K562 (cell line): ENCODE data around the gene CYLD. TPM values are rescaled to one million over a fixed set of nuclear protein-coding genes. Genes with fewer than 3 reads are reported as not detected.

Source experiments
- BHLHE40 ChIP-seq: IDR thresholded peaks from 2 replicates; pipeline ENCODE4 v1.6.1; 2011; ENCODE audit warnings: low read length, improper control_type of control experiment
- CBFA2T2 ChIP-seq: fragments of 450-650 bp; conservative IDR thresholded peaks from 2 replicates; pipeline ENCODE4 v1.6.1; 2017; ENCODE audit warnings: mild to moderate bottlenecking
- CREB3 ChIP-seq: fragments of 450-650 bp; conservative IDR thresholded peaks from 2 replicates; pipeline ENCODE4 v1.6.1; 2016; ENCODE audit warnings: missing genetic modification characterization, low read depth, mild to moderate bottlenecking, missing compliant biosample characterization, moderate library complexity
- CTBP1 ChIP-seq: fragments of 450-650 bp; IDR thresholded peaks from 2 replicates; pipeline ENCODE4 v1.6.1; 2016; ENCODE audit warnings: borderline replicate concordance
- HOMEZ ChIP-seq: fragments of 250-450 bp; sonication (Bioruptor Pico); IDR thresholded peaks from 2 replicates; pipeline ENCODE4 v1.4.0; 2020; ENCODE audit warnings: mild to moderate bottlenecking, moderate library complexity
- MLLT1 ChIP-seq, 2 experiments: fragments of 450-650 bp; IDR thresholded peaks; 2 replicates each; pipeline ENCODE4 v1.6.1; 2016
- NBN ChIP-seq: fragments of 450-650 bp; IDR thresholded peaks from 2 replicates; pipeline ENCODE4 v1.6.1; 2016; ENCODE audit warnings: low read depth, mild to moderate bottlenecking
- PCBP2 ChIP-seq: fragments of 200-400 bp; formaldehyde crosslinking; IDR thresholded peaks from 2 replicates; pipeline ENCODE4 v1.6.1; 2018; ENCODE audit warnings: low read length, low read depth, mild to moderate bottlenecking, moderate library complexity; ENCODE audit not compliant: poor library complexity, severe bottlenecking
- RAD51 ChIP-seq: fragments of 450-650 bp; IDR thresholded peaks from 2 replicates; pipeline ENCODE4 v1.7.1; 2016; ENCODE audit warnings: low read depth, mild to moderate bottlenecking, borderline replicate concordance
- RCOR1 ChIP-seq, 2 experiments: IDR thresholded peaks; 2 replicates each; pipeline ENCODE4 v1.6.1; 2012; ENCODE audit warnings: low read depth in 2 of 2, low read length in 2 of 2, borderline replicate concordance in 1 of 2, improper control_type of control experiment in 1 of 2
- TOE1 ChIP-seq, 2 experiments: fragments of 450-650 bp in 1 of 2; sonication (generic) in 1 of 2; formaldehyde crosslinking in 1 of 2; IDR thresholded peaks; 2 replicates each; pipeline versions ENCODE4 v1.7.1 to v1.8.0; 2016 to 2022; ENCODE audit warnings: borderline replicate concordance in 2 of 2, mild to moderate bottlenecking in 2 of 2, antibody characterized with exemption in 1 of 2, inconsistent platforms in 1 of 2, low read depth in 1 of 2, missing genetic modification reagents in 1 of 2, moderate library complexity in 1 of 2
- USF2 ChIP-seq: sonication (generic); formaldehyde crosslinking; IDR thresholded peaks from 2 replicates; pipeline ENCODE4 v1.5.0; 2020; ENCODE audit warnings: missing genetic modification reagents
- ZNF584 ChIP-seq: fragments of 200-800 bp; sonication (Bioruptor generic); IDR thresholded peaks from 2 replicates; pipeline ENCODE4 v1.6.1; 2016; ENCODE audit warnings: low read depth, mild to moderate bottlenecking, missing genetic modification characterization, missing compliant biosample characterization
- ZNF589 ChIP-seq: fragments of 200-800 bp; sonication (Bioruptor generic); IDR thresholded peaks from 2 replicates; pipeline ENCODE4 v1.6.1; 2016; ENCODE audit warnings: low read depth, missing genetic modification characterization, missing compliant biosample characterization
- ZNF75A ChIP-seq: fragments of 450-650 bp; formaldehyde crosslinking; IDR thresholded peaks from 2 replicates; pipeline ENCODE4 v1.4.0; 2020; ENCODE audit warnings: mild to moderate bottlenecking
- ZZZ3 ChIP-seq: fragments of 450-650 bp; IDR thresholded peaks from 2 replicates; pipeline ENCODE4 v1.6.1; 2016; ENCODE audit warnings: antibody characterized with exemption, mild to moderate bottlenecking, moderate library complexity
- polyA plus RNA-seq, 8 experiments: library from polyadenylated mRNA; depleted of rRNA in 4 of 8; stranded (reverse) in 5 of 8; unstranded in 3 of 8; fragments of >200 nt; fragmentation: Nextera tagmentation in 2 of 8; fragmentation: Illumina TruSeq in 1 of 8; extraction: Ambion mirVana in 2 of 8; extraction: Trizol in 1 of 8; gene quantifications; 2 replicates each; pipeline versions ENCODE4 v1.2.1 to v1.2.3, GENCODE V29; 2011 to 2014; ENCODE audit warnings: inconsistent platforms in 1 of 8, missing spikeins in 1 of 8
- total RNA-seq, 7 experiments: library from RNA; depleted of rRNA in 6 of 7; stranded (reverse); fragments of >200 nt in 6 of 7; fragmentation: Illumina TruSeq in 2 of 7; extraction: Trizol in 2 of 7; gene quantifications; 2 replicates each; pipeline versions ENCODE4 v1.2.1 to v1.2.3, GENCODE V29; 2011 to 2021; ENCODE audit warnings: low replicate concordance in 1 of 7

Gene CYLD
- total and polyA plus RNA-seq, 9 of the 15 experiments (the other 6 are each of a cell fraction or from before 2014, with no cell fraction given), result 3.4 to 7.4 (median 5.3) TPM

- TF ChIP-seq USF2 (CRISPR knock-in tag) (peak; percentile 90), NBN (no peak), ZZZ3 (no peak), ZNF589 (0 out of 2 replicates have a peak, but pooled peaks have one; percentile 14), RAD51 (peak; percentile 90), MLLT1 (IDR thresholded peaks at IDR 0.05) (no peak), ZNF584 (CRISPR knock-in tag) (no peak), BHLHE40 (peak; percentile 83), HOMEZ (no peak), CREB3 (tag) (peak; percentile 76; the same call in 1 of the 2 replicates), TOE1 (IDR thresholded peaks at IDR 0.05; ENCODE audit: borderline replicate concordance) (peak; percentile 87), TOE1 (CRISPR knock-in tag; IDR thresholded peaks at IDR 0.05; ENCODE audit: borderline replicate concordance, low read depth) (no peak), CTBP1 (peak; percentile 39; the same call in 1 of the 2 replicates), PCBP2 (no peak), CBFA2T2 (0 out of 2 replicates have a peak, but pooled peaks have one; percentile 20), ZNF75A (CRISPR knock-in tag) (no peak), RCOR1 (IDR thresholded peaks at IDR 0.05; ENCODE audit: borderline replicate concordance in 1 of 2, low read depth in 2 of 2, low read length in 2 of 2) (0 out of 4 replicates have a peak, but pooled peaks of 1 of the 2 experiments have one; percentile 33)
Measured at GRCh38 chr16:50696575-50697420, 45.1 kb upstream of the CYLD start (continued).
